ENCODE measurements around the gene ARHGAP18. TPM values are rescaled to one million over a fixed set of nuclear protein-coding genes. Genes with fewer than 3 reads are reported as not detected.
A peak's percentile ranks its signal among the peaks of the same experiment; 100 is the strongest.

ARHGAP18 gene
- total and polyA plus RNA-seq, 2 experiments from 2014 or later, result 0.45 to 1.3 TPM

- H3K36me3 ChIP-seq, result no peaks in the 10 kb centered on the region
Measured at GRCh38 chr6:129552413-129552812, 157.6 kb downstream of the ARHGAP18 start.

GRCh38 chr6:129551486-129551885 is 158.5 kb downstream of the ARHGAP18 start:
- H3K36me3 ChIP-seq, result no peaks in the 10 kb centered on the region

More at GRCh38 chr6:129552413-129552812, 157.6 kb downstream of the ARHGAP18 start:
- no peak for TF ChIP-seq CTCF (IDR thresholded peaks at IDR 0.05; ENCODE audit: low read depth, low read length)
- Histone ChIP-seq H3K27me3 (no peaks in the 10 kb centered on the region), H3K4me1 (ENCODE audit: low read depth) (no peaks in the 10 kb centered on the region), H3K9me3 (ENCODE audit: low read depth) (no peaks in the 10 kb centered on the region), H3K27ac (no peak overlapping the region), H3K4me3 (no peak overlapping the region)
- DNase-seq (ENCODE audit: low read depth in 1 of 2, low spot score in 1 of 2), result no peak

GRCh38 chr6:129546702-129547101 is 163.3 kb downstream of the ARHGAP18 start:
- H3K36me3 ChIP-seq, result no peaks in the 10 kb centered on the region
- H3K4me1 ChIP-seq (ENCODE audit: low read depth), result no peaks in the 10 kb centered on the region
- DNase-seq (ENCODE audit: low read depth in 1 of 2, low spot score in 1 of 2), result no peak
- no peak overlapping the region for H3K27ac ChIP-seq
- no peaks in the 10 kb centered on the region for H3K27me3 ChIP-seq
- no peak overlapping the region for H3K4me3 ChIP-seq
- no peaks in the 10 kb centered on the region for H3K9me3 ChIP-seq (ENCODE audit: low read depth)
- TF ChIP-seq CTCF (IDR thresholded peaks at IDR 0.05; ENCODE audit: low read depth, low read length), result no peak

More at GRCh38 chr6:129551486-129551885, 158.5 kb downstream of the ARHGAP18 start:
- Histone ChIP-seq H3K4me3 (no peak overlapping the region), H3K9me3 (ENCODE audit: low read depth) (no peaks in the 10 kb centered on the region), H3K27ac (no peak overlapping the region), H3K27me3 (no peaks in the 10 kb centered on the region), H3K4me1 (ENCODE audit: low read depth) (no peaks in the 10 kb centered on the region)
- no peak for DNase-seq (ENCODE audit: low read depth in 1 of 2, low spot score in 1 of 2)
- TF ChIP-seq CTCF (IDR thresholded peaks at IDR 0.05; ENCODE audit: low read depth, low read length), result no peak

GRCh38 chr6:129544892-129545612 is 164.9 kb downstream of the ARHGAP18 start:
- no peak for TF ChIP-seq CTCF (IDR thresholded peaks at IDR 0.05; ENCODE audit: low read depth, low read length)
- Histone ChIP-seq H3K9me3 (ENCODE audit: low read depth) (no peaks in the 10 kb centered on the region), H3K4me3 (no peak overlapping the region), H3K27me3 (no peaks in the 10 kb centered on the region), H3K36me3 (no peaks in the 10 kb centered on the region), H3K27ac (no peak overlapping the region), H3K4me1 (ENCODE audit: low read depth) (no peaks in the 10 kb centered on the region)
- DNase-seq (ENCODE audit: low read depth in 1 of 2, low spot score in 1 of 2), result peak in 1 of 2 donors; percentile 39

GRCh38 chr6:129543981-129544380 is 166.0 kb downstream of the ARHGAP18 start:
- Histone ChIP-seq H3K27me3 (no peaks in the 10 kb centered on the region), H3K4me3 (no peak overlapping the region), H3K4me1 (ENCODE audit: low read depth) (no peaks in the 10 kb centered on the region), H3K27ac (no peak overlapping the region), H3K36me3 (no peaks in the 10 kb centered on the region), H3K9me3 (ENCODE audit: low read depth) (no peaks in the 10 kb centered on the region)
- peak in 1 of 2 donors; percentile 20 for DNase-seq (ENCODE audit: low read depth in 1 of 2, low spot score in 1 of 2)
- TF ChIP-seq CTCF (IDR thresholded peaks at IDR 0.05; ENCODE audit: low read depth, low read length), result no peak
